HG03575 (cell line): ENCODE measurements around the gene TLR5.
"Not testable (repeated sequence)": the region's sequence is repeated elsewhere in the genome, so short reads cannot be mapped to it uniquely, and the experiment has no call there.

Source experiments
- ATAC-seq: cut with Tn5 transposase; IDR thresholded peaks from one replicate; pipeline ENCODE4 v1.9.1; 2021; ENCODE audit not compliant: unreplicated experiment, insufficient number of reproducible peaks, low FRiP score; ENCODE audit errors: extremely low read depth

Gene TLR5

GRCh38 chr1:223142795-223143536 is at the start of gene TLR5:
TLR5 (minus strand) TSS chr1:223143248; CDS start chr1:223113031, 30,217 bp downstream.
- no peak for ATAC-seq

GRCh38 chr1:223189903-223190724 is 47.1 kb upstream of the TLR5 start:
- ATAC-seq, result no peak

GRCh38 chr1:223189525-223189902 is 46.5 kb upstream of the TLR5 start:
- no peak for ATAC-seq

GRCh38 chr1:223188618-223189356 is 45.7 kb upstream of the TLR5 start:
- no peak for ATAC-seq

- ATAC-seq, result no peak
Observed at GRCh38 chr1:223186800-223187199, 43.8 kb upstream of the TLR5 start.

GRCh38 chr1:223183268-223183862 is 40.3 kb upstream of the TLR5 start:
- no peak for ATAC-seq

- ATAC-seq, result no peak
Observed at GRCh38 chr1:223180731-223181321, 37.8 kb upstream of the TLR5 start.

- no peak for ATAC-seq
Observed at GRCh38 chr1:223179786-223180185, 36.7 kb upstream of the TLR5 start.

- ATAC-seq, result no peak
Observed at GRCh38 chr1:223179280-223179679, 36.2 kb upstream of the TLR5 start.

- ATAC-seq, result no peak
Observed at GRCh38 chr1:223177681-223178080, 34.6 kb upstream of the TLR5 start.

- ATAC-seq, result no peak
Observed at GRCh38 chr1:223176437-223176836, 33.4 kb upstream of the TLR5 start.

- ATAC-seq, result no peak
Observed at GRCh38 chr1:223175633-223176032, 32.6 kb upstream of the TLR5 start.

GRCh38 chr1:223175032-223175431 is 32.0 kb upstream of the TLR5 start:
- no peak for ATAC-seq

- ATAC-seq, result not testable (repeated sequence)
Observed at GRCh38 chr1:223169458-223169857, 26.4 kb upstream of the TLR5 start.

GRCh38 chr1:223161321-223161720 is 18.3 kb upstream of the TLR5 start:
- ATAC-seq, result no peak

- ATAC-seq, result no peak
Observed at GRCh38 chr1:223156343-223156742, 13.3 kb upstream of the TLR5 start.

GRCh38 chr1:223155153-223155552 is 12.1 kb upstream of the TLR5 start:
- ATAC-seq, result no peak

- ATAC-seq, result no peak
Observed at GRCh38 chr1:223153177-223154119, 10.4 kb upstream of the TLR5 start.
